Vagina (tissue), 2 donors: ENCODE measurements around the gene MAP4K2.
A peak's percentile ranks its signal among the peaks of the same experiment; 100 is the strongest.

Source experiments
- CTCF ChIP-seq, 3 experiments: fragments of 450-650 bp in 2 of 3; fragments of 200-600 bp in 1 of 3; sonication (generic) in 1 of 3; IDR thresholded peaks; one replicate each; pipeline ENCODE4 v1.5.1; 2017 to 2019; ENCODE audit warnings: antibody characterized with exemption in 3 of 3, mild to moderate bottlenecking in 2 of 3, moderate library complexity in 2 of 3
- POLR2A ChIP-seq, 2 donors: fragments of 450-650 bp; IDR thresholded peaks; one replicate each; pipeline ENCODE4 v1.6.1; 2017; ENCODE audit warnings: antibody characterized with exemption in 2 of 2, mild to moderate bottlenecking in 2 of 2, moderate library complexity in 2 of 2
- POLR2AphosphoS5 ChIP-seq, 2 donors: sonication (generic); formaldehyde crosslinking; IDR thresholded peaks; one replicate each; pipeline ENCODE4 v1.9.0; 2017; ENCODE audit warnings: antibody characterized with exemption in 2 of 2, mild to moderate bottlenecking in 2 of 2, low read depth in 1 of 2; ENCODE audit not compliant: insufficient read depth in 1 of 2

GRCh38 chr11:64767344-64768299 is 35.4 kb downstream of the MAP4K2 start:
- no peak for TF ChIP-seq POLR2A (IDR thresholded peaks at IDR 0.05)
- TF ChIP-seq CTCF (IDR thresholded peaks at IDR 0.05), result peak; percentile 39 to 45 (median 40)
- TF ChIP-seq POLR2AphosphoS5 (IDR thresholded peaks at IDR 0.05; ENCODE audit: insufficient read depth in 1 of 2, low read depth in 1 of 2), result no peak
